ENCODE measurements around the gene CD59. TPM values are rescaled to one million over a fixed set of nuclear protein-coding genes. Genes with fewer than 3 reads are reported as not detected.

Gene CD59
- total and polyA plus RNA-seq, 10 of the 15 experiments (the other 5 are each of a cell fraction or from before 2014, with no cell fraction given), result 55.5 to 256 (median 181) TPM

DNA sequence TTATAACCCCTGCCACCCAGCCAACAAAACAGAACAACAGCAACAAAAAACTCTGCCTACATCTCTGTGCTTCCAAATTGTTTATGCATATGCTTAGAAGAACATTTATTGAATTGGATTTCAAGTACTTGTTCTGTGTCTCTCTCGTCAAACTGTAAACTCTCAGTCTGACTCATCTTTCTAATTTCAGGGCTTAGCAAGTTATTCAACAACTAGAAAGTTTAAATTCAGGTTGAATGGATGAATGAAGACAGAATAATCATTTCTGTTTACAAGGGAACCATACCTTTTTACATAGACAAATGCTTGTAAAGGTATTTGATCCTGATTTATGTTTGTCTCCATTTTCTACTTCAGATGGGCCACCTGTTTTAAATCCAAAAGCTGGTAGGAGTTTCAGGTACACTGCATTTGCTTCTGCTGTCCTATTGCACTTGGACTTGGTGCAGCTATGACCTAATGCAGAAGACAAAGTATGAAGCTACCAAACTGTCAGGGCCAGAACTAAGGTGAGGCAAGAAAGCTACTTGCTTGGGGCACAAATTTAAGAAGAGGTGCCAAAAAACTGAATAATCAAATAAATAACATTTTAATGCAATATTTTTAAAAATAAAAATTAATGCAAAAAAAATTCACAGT is 39.7 kb upstream of the CD59 start (continued):
- no peak for TF ChIP-seq POLR2AphosphoS5 (IDR thresholded peaks at IDR 0.05; ENCODE audit: low read length)
- TF ChIP-seq CEBPB (IDR thresholded peaks at IDR 0.05; ENCODE audit: borderline replicate concordance in 1 of 2, low read depth in 2 of 2, low read length in 2 of 2), result no peak
- TF ChIP-seq ETV6 (conservative IDR thresholded peaks at IDR 0.05 in 1 of 2, IDR thresholded peaks at IDR 0.05 in 1 of 2; ENCODE audit: borderline replicate concordance in 1 of 2, low read depth in 1 of 2), result no peak
- no peak for TF ChIP-seq TAF1 (IDR thresholded peaks at IDR 0.05; ENCODE audit: borderline replicate concordance, low read depth, low read length)
- peak; percentile 58; the same call in 1 of the 2 replicates for TF ChIP-seq ZNF24 (IDR thresholded peaks at IDR 0.05)
- TF ChIP-seq, protein P1, sequence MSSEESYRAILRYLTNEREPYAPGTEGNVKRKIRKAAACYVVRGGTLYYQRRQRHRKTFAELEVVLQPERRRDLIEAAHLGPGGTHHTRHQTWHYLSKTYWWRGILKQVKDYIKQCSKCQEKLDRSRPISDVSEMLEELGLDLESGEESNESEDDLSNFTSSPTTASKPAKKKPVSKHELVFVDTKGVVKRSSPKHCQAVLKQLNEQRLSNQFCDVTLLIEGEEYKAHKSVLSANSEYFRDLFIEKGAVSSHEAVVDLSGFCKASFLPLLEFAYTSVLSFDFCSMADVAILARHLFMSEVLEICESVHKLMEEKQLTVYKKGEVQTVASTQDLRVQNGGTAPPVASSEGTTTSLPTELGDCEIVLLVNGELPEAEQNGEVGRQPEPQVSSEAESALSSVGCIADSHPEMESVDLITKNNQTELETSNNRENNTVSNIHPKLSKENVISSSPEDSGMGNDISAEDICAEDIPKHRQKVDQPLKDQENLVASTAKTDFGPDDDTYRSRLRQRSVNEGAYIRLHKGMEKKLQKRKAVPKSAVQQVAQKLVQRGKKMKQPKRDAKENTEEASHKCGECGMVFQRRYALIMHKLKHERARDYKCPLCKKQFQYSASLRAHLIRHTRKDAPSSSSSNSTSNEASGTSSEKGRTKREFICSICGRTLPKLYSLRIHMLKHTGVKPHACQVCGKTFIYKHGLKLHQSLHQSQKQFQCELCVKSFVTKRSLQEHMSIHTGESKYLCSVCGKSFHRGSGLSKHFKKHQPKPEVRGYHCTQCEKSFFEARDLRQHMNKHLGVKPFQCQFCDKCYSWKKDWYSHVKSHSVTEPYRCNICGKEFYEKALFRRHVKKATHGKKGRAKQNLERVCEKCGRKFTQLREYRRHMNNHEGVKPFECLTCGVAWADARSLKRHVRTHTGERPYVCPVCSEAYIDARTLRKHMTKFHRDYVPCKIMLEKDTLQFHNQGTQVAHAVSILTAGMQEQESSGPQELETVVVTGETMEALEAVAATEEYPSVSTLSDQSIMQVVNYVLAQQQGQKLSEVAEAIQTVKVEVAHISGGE (CRISPR knock-in tag; IDR thresholded peaks at IDR 0.05), result no peak
- TF ChIP-seq EZH2 (IDR thresholded peaks at IDR 0.05; ENCODE audit: borderline replicate concordance, control insufficient read depth, low read depth, low read length), result no peak
- no peak for TF ChIP-seq RFX5 (IDR thresholded peaks at IDR 0.05; ENCODE audit: low read depth, low read length)
- TF ChIP-seq JUND (IDR thresholded peaks at IDR 0.05; ENCODE audit: low read depth, low read length), result peak; percentile 67; the same call in 1 of the 2 replicates
- peak; percentile 48 for TF ChIP-seq MEF2B (IDR thresholded peaks at IDR 0.05; ENCODE audit: partially characterized antibody, poor library complexity, severe bottlenecking)
- TF ChIP-seq ZBTB33 (IDR thresholded peaks at IDR 0.05), result no peak
- no peak for TF ChIP-seq ZSCAN29 (IDR thresholded peaks at IDR 0.05)
- no peak for TF ChIP-seq RBBP5 (conservative IDR thresholded peaks at IDR 0.05)
- TF ChIP-seq TARDBP (IDR thresholded peaks at IDR 0.05; ENCODE audit: borderline replicate concordance), result no peak
- peak in 1 of 2 experiments; percentile 44; a peak in 1 of 4 replicates for TF ChIP-seq EP300 (IDR thresholded peaks at IDR 0.05; ENCODE audit: borderline replicate concordance in 1 of 2, control insufficient read depth in 1 of 2, low read depth in 2 of 2, low read length in 2 of 2)
- TF ChIP-seq IKZF2 (IDR thresholded peaks at IDR 0.05), result peak in 1 of 2 experiments; percentile 20; a peak in 2 of 4 replicates
- TF ChIP-seq SUPT20H (IDR thresholded peaks at IDR 0.05; ENCODE audit: borderline replicate concordance, control insufficient read depth, low read depth, low read length), result no peak
- no peak for TF ChIP-seq SMC3 (IDR thresholded peaks at IDR 0.05; ENCODE audit: borderline replicate concordance, low read length)
- peak; percentile 75 for TF ChIP-seq ATF7 (IDR thresholded peaks at IDR 0.05; ENCODE audit: low read depth)
- TF ChIP-seq LARP7 (IDR thresholded peaks at IDR 0.05), result no peak
- no peak for TF ChIP-seq SMAD1 (IDR thresholded peaks at IDR 0.05; ENCODE audit: low read depth, partially characterized antibody)
